Measurements from ENCODE around the gene FRAS1. TPM values are rescaled to one million over a fixed set of nuclear protein-coding genes. Genes with fewer than 3 reads are reported as not detected.

The FRAS1 gene
- total RNA-seq, 1 experiment from 2014 or later: 82.0 TPM

- no peak overlapping the region for H3K4me3 Mint-ChIP-seq
- no peak for TF ChIP-seq ZNF532 (CRISPR knock-in tag; IDR thresholded peaks at IDR 0.05; ENCODE audit: borderline replicate concordance)
- TF ChIP-seq CREM (CRISPR knock-in tag; IDR thresholded peaks at IDR 0.05): no peak
- TF ChIP-seq GRHL2 (CRISPR knock-in tag; IDR thresholded peaks at IDR 0.05; ENCODE audit: insufficient replicate concordance, severe bottlenecking): no peak
- no peak for TF ChIP-seq USF1 (CRISPR knock-in tag; IDR thresholded peaks at IDR 0.05)
- no peak for TF ChIP-seq ZNF121 (CRISPR knock-in tag; IDR thresholded peaks at IDR 0.05)
- no peak for TF ChIP-seq OVOL2 (CRISPR knock-in tag; IDR thresholded peaks at IDR 0.05; ENCODE audit: borderline replicate concordance)
- no peak for TF ChIP-seq ATF2 (CRISPR knock-in tag; IDR thresholded peaks at IDR 0.05; ENCODE audit: borderline replicate concordance, low read depth)
- TF ChIP-seq ZNF138 (CRISPR knock-in tag; conservative IDR thresholded peaks at IDR 0.05): no peak
- TF ChIP-seq MAX (CRISPR knock-in tag; IDR thresholded peaks at IDR 0.05): no peak
- TF ChIP-seq AFF4 (CRISPR knock-in tag; IDR thresholded peaks at IDR 0.05; ENCODE audit: borderline replicate concordance): no peak
- no peak for TF ChIP-seq ERG (CRISPR knock-in tag; IDR thresholded peaks at IDR 0.05)
- TF ChIP-seq MLX (CRISPR knock-in tag; IDR thresholded peaks at IDR 0.05): no peak
- TF ChIP-seq TEAD4 (CRISPR knock-in tag; IDR thresholded peaks at IDR 0.05): no peak
- no peak for TF ChIP-seq ZNF219 (CRISPR knock-in tag; IDR thresholded peaks at IDR 0.05; ENCODE audit: borderline replicate concordance)
- ATAC-seq: no peak
- no peak for DNase-seq (ENCODE audit: low spot score)
- ChIA-PET POLR2A (no interaction called here), CTCF (no interaction called here)
- H3K27ac Mint-ChIP-seq: no peak overlapping the region
- H3K4me1 Mint-ChIP-seq: no peaks in the 10 kb centered on the region
- no peaks in the 10 kb centered on the region for H3K27me3 Mint-ChIP-seq (ENCODE audit: low read depth)
- peaks cover 38% of the 10 kb centered on the region for H3K36me3 Mint-ChIP-seq
- H3K9me3 Mint-ChIP-seq: no peaks in the 10 kb centered on the region
Measured at GRCh38 chr4:78460368-78460767, 403.2 kb downstream of the FRAS1 start.

Measured in WTC11 (cell line).